Measurements from ENCODE around the gene NRCAM. TPM values are rescaled to one million over a fixed set of nuclear protein-coding genes. Genes with fewer than 3 reads are reported as not detected.

Gene NRCAM
- total RNA-seq, 1 experiment from 2014 or later, result 2.7 TPM

GRCh38 chr7:108145401-108145800 lies 310.8 kb downstream of the NRCAM start:
- H3K27ac Mint-ChIP-seq, result no peak overlapping the region
- no peaks in the 10 kb centered on the region for H3K36me3 Mint-ChIP-seq
- no peaks in the 10 kb centered on the region for H3K27me3 Mint-ChIP-seq (ENCODE audit: low read depth)
- no peaks in the 10 kb centered on the region for H3K9me3 Mint-ChIP-seq
- ChIA-PET CTCF (interaction anchor here (0.6 to 3.2 kb wide), 33 partner anchors 9 to 402 kb away, joined by 3 to 65 read pairs (median 5); partner anchors contain the start of gene LAMB1), POLR2A (interaction anchor here (0.7 kb wide), 1 partner anchor 269 kb away, joined by 3 read pairs; no protein-coding TSS in a partner anchor)
- H3K4me1 Mint-ChIP-seq, result no peaks in the 10 kb centered on the region
- DNase-seq (ENCODE audit: low spot score), result no peak
- no peak overlapping the region for H3K4me3 Mint-ChIP-seq
- TF ChIP-seq ATF3 (CRISPR knock-in tag; conservative IDR thresholded peaks at IDR 0.05), result no peak
- no peak for TF ChIP-seq TCF7 (CRISPR knock-in tag; IDR thresholded peaks at IDR 0.05; ENCODE audit: low read depth)
- no peak for TF ChIP-seq RORB (CRISPR knock-in tag; IDR thresholded peaks at IDR 0.05)
- peak; percentile 43 for ATAC-seq

DNA sequence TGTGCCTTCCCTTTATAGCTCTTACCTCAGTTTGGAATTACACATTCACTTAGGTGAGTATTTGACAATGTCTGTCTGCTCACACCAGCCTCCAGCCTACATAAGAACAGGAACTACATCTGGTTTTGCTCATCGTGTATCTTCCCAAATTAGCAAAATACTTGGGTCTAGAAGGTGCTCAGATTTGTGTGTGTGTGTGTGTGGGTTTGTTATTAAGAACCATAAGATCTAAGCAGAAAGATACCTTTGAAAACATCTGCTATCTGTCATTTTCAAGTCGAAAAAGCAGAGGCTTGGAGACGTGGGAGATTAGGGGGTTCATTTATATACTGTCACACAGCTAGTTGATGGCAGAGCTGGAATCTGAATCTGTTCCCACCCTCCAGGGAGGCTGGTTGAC lies 311.3 kb downstream of the NRCAM start:
- POLR2A ChIA-PET, result no interaction called here
- no peak for ATAC-seq

GRCh38 chr7:108143658-108144420 lies 312.4 kb downstream of the NRCAM start:
- no peaks in the 10 kb centered on the region for H3K27me3 Mint-ChIP-seq (ENCODE audit: low read depth)
- H3K9me3 Mint-ChIP-seq, result no peaks in the 10 kb centered on the region
- no peak overlapping the region for H3K4me3 Mint-ChIP-seq
- no peaks in the 10 kb centered on the region for H3K36me3 Mint-ChIP-seq
- H3K27ac Mint-ChIP-seq, result no peak overlapping the region
- CTCF ChIA-PET, result interaction anchor here (0.7 to 1.9 kb wide), 2 partner anchors 30 to 397 kb away, joined by 3 to 6 read pairs; no protein-coding TSS in a partner anchor
- POLR2A ChIA-PET, result no interaction called here
- DNase-seq (ENCODE audit: low spot score), result no peak
- ATAC-seq, result peak; percentile 38; the same call in 1 of the 2 replicates
- H3K4me1 Mint-ChIP-seq, result no peaks in the 10 kb centered on the region
- no peak for TF ChIP-seq MXD4 (CRISPR knock-in tag; IDR thresholded peaks at IDR 0.05; ENCODE audit: borderline replicate concordance)
- TF ChIP-seq RELA (CRISPR knock-in tag; IDR thresholded peaks at IDR 0.05; ENCODE audit: borderline replicate concordance), result no peak
- TF ChIP-seq ZNF423 (CRISPR knock-in tag; IDR thresholded peaks at IDR 0.05), result no peak
- TF ChIP-seq ZNF263 (CRISPR knock-in tag; IDR thresholded peaks at IDR 0.05; ENCODE audit: low read depth), result no peak
- no peak for TF ChIP-seq ZNF532 (CRISPR knock-in tag; IDR thresholded peaks at IDR 0.05; ENCODE audit: borderline replicate concordance)

More for the DNA sequence above, 311.3 kb downstream of the NRCAM start:
- CTCF ChIA-PET, result interaction anchor here (0.6 to 3.2 kb wide), 23 partner anchors 9 to 402 kb away, joined by 3 to 65 read pairs (median 6); partner anchors contain the start of gene LAMB1
- TF ChIP-seq ESRRA (CRISPR knock-in tag; IDR thresholded peaks at IDR 0.05; ENCODE audit: borderline replicate concordance) (no peak), JUN (CRISPR knock-in tag; IDR thresholded peaks at IDR 0.05) (no peak), TEAD1 (CRISPR knock-in tag; IDR thresholded peaks at IDR 0.05) (no peak), SMAD3 (CRISPR knock-in tag; IDR thresholded peaks at IDR 0.05; ENCODE audit: borderline replicate concordance) (no peak), CDX4 (CRISPR knock-in tag; IDR thresholded peaks at IDR 0.05; ENCODE audit: borderline replicate concordance) (no peak), PRRX2 (CRISPR knock-in tag; IDR thresholded peaks at IDR 0.05) (no peak), EMX1 (CRISPR knock-in tag; IDR thresholded peaks at IDR 0.05) (no peak), TP53 (CRISPR knock-in tag; IDR thresholded peaks at IDR 0.05) (no peak)
- TF ChIP-seq, protein P1, sequence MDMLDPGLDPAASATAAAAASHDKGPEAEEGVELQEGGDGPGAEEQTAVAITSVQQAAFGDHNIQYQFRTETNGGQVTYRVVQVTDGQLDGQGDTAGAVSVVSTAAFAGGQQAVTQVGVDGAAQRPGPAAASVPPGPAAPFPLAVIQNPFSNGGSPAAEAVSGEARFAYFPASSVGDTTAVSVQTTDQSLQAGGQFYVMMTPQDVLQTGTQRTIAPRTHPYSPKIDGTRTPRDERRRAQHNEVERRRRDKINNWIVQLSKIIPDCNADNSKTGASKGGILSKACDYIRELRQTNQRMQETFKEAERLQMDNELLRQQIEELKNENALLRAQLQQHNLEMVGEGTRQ (CRISPR knock-in tag; IDR thresholded peaks at IDR 0.05), result no peak
- TF ChIP-seq, protein P2, sequence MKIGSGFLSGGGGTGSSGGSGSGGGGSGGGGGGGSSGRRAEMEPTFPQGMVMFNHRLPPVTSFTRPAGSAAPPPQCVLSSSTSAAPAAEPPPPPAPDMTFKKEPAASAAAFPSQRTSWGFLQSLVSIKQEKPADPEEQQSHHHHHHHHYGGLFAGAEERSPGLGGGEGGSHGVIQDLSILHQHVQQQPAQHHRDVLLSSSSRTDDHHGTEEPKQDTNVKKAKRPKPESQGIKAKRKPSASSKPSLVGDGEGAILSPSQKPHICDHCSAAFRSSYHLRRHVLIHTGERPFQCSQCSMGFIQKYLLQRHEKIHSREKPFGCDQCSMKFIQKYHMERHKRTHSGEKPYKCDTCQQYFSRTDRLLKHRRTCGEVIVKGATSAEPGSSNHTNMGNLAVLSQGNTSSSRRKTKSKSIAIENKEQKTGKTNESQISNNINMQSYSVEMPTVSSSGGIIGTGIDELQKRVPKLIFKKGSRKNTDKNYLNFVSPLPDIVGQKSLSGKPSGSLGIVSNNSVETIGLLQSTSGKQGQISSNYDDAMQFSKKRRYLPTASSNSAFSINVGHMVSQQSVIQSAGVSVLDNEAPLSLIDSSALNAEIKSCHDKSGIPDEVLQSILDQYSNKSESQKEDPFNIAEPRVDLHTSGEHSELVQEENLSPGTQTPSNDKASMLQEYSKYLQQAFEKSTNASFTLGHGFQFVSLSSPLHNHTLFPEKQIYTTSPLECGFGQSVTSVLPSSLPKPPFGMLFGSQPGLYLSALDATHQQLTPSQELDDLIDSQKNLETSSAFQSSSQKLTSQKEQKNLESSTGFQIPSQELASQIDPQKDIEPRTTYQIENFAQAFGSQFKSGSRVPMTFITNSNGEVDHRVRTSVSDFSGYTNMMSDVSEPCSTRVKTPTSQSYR (CRISPR knock-in tag; IDR thresholded peaks at IDR 0.05), result no peak
- TF ChIP-seq, protein P3, sequence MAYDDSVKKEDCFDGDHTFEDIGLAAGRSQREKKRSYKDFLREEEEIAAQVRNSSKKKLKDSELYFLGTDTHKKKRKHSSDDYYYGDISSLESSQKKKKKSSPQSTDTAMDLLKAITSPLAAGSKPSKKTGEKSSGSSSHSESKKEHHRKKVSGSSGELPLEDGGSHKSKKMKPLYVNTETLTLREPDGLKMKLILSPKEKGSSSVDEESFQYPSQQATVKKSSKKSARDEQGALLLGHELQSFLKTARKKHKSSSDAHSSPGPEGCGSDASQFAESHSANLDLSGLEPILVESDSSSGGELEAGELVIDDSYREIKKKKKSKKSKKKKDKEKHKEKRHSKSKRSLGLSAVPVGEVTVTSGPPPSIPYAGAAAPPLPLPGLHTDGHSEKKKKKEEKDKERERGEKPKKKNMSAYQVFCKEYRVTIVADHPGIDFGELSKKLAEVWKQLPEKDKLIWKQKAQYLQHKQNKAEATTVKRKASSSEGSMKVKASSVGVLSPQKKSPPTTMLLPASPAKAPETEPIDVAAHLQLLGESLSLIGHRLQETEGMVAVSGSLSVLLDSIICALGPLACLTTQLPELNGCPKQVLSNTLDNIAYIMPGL (CRISPR knock-in tag; IDR thresholded peaks at IDR 0.05), result no peak
- DNase-seq (ENCODE audit: low spot score), result no peak
- Mint-ChIP-seq H3K4me1 (no peaks in the 10 kb centered on the region), H3K27ac (no peak overlapping the region), H3K4me3 (no peak overlapping the region), H3K27me3 (ENCODE audit: low read depth) (no peaks in the 10 kb centered on the region), H3K36me3 (no peaks in the 10 kb centered on the region), H3K9me3 (no peaks in the 10 kb centered on the region)
